Stimulated activated CD8-positive, alpha-beta memory T cell treated with anti-CD3 and anti-CD28 coated beads, Interleukin-7, amount 100 ng/mL, for 48 hours (primary cell): ENCODE measurements around the gene ATP10D.

ENCODE experiments used
- DNase-seq, 2 donors: peaks; one replicate each; pipeline ENCODE4 v3.0.0-alpha.2; 2020; ENCODE audit warnings: low read depth in 1 of 2; ENCODE audit errors: extremely low read depth in 1 of 2

Gene ATP10D

GRCh38 chr4:47572981-47573380, 87.9 kb downstream of the ATP10D start:
- DNase-seq, result no peak

DNA sequence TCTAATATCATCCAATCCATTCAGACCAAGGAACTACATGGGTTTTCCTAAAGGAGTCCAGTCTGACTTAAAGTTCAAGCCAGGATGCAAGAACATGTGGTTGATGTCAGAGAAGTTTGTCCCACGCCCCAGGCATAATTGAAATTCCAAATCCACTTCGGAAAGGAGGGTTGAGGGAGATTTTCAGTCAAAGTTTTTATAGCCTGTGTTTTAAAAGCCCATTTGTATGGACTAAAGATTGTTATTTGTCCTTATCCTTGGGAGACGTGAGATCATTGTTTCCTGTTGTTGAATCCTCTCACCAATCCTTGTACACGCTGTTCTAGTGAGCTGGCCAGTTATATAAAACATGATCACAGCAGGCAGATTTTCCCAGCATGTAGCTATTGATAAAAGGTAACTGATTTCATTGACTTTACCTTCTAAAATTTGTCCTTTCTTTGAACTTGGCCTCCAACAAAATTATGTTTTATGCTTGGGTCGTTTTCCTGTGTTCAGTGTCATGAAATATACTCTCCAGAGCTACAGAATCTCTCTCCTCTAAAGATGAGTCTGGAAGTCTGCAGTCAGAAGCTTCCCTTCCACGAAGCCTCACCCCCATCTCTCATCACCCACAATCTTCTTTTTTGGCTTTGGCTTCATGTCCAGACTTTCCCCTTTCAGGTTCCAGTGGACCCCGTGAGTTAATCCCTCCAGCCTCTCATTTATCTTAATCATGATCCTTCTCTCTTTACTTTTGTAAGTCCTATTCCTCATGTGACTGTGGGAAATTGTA, 92.9 kb downstream of the ATP10D start:
- DNase-seq, result no peak

GRCh38 chr4:47579235-47579634, 94.2 kb downstream of the ATP10D start:
- DNase-seq, result no peak

GRCh38 chr4:47590325-47590724, 105.2 kb downstream of the ATP10D start:
- no peak for DNase-seq

DNA sequence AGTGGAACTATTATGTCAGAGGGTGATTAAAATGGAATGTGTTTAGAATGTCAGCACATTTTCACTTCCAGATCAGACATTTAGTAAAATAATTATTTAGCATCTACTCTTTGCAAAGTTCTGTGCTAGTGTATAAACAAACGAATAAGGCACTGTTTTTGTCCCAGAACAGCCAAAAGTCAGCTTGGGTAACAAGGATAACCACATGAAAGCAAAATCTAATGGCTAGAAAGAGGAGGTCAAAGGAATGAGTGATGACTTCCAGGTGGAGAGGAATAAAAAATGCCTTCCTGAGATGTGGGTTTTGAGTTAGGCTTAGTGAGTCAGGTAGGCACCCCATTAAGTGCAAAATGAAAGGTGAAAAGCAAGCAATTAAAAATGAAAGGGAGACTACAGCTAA, 112.6 kb downstream of the ATP10D start:
- DNase-seq, result no peak

- no peak for DNase-seq
Observed at GRCh38 chr4:47598320-47598719, 113.2 kb downstream of the ATP10D start.

DNA sequence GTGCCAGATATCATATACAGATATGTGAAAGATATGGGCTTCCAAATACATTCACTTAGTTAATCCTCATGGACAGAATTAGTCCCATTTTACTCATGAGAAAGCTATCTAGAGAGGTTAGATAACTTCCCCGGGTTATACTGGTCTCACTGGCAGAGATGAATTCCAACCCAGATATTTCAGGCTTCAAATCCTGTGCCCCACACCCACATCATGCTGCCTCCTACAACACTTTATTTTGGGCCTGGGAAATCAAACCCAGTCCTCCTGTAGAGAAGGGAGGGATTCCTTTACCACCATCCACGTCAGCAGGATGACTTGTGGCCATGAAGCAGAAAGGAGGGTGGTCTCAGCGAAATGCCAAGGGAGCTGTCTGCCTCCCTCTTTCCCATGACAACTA, 113.8 kb downstream of the ATP10D start:
- no peak for DNase-seq

DNA sequence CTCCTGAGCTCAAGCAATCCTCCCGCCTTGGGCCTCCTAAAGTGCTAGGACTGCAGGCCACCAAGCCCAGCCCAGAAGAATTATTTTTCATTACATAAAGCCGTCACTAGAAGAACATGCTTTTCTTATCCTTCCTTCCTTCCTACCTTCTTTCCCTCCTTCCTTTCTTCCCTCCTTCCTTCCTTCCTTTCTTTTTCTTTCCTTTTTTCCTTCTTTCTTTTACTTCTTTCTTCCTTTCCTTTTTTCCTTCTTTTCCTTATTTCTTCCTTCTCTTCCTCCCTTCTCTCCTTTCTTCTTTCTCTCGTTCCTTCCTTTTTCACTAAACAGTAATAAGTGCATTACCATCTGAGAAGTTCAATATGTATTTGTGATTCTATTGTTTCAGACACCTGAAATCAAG, 121.4 kb downstream of the ATP10D start:
- DNase-seq, result no peak

- DNase-seq, result no peak
Observed at GRCh38 chr4:47612116-47613023, 127.3 kb downstream of the ATP10D start.

DNA sequence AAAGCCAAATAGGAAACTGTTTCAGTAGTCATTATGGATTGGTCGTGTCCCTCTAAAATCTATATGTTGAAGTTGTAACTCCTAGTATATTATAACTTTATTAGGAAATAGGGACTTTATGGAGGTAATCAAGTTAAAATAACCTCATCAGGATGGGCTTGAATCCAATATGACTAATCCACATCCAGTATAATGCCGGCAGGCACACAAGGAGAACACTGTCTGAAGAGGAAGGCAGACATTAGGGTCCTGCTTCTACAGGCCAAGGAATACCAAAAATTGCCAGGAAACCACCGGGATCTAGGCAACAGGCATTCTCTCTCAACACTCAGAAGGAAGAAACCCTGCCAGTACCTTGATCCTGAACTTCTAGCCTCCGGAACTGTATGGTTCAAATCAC, 130.3 kb downstream of the ATP10D start:
- DNase-seq, result no peak

- no peak for DNase-seq
Observed at GRCh38 chr4:47617607-47618006, 132.5 kb downstream of the ATP10D start.

DNA sequence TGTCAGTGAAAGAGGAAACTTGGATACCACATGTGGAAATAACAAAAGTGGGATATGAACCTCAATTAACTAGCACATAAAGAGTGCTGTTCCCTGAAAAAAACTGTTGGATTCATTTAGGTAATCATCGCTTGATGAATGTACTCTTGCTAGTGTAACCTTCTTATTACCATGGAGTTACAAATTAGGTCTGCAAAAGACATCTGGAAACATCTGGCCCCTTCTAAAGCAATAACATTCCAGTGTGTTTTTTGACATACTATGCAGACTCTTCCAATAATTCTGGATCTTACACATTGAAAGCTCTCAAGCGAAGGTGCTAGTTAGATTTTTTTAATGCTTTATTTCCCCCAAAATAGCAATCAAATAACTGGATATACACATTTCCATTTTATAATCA, 134.6 kb downstream of the ATP10D start:
- no peak for DNase-seq

DNA sequence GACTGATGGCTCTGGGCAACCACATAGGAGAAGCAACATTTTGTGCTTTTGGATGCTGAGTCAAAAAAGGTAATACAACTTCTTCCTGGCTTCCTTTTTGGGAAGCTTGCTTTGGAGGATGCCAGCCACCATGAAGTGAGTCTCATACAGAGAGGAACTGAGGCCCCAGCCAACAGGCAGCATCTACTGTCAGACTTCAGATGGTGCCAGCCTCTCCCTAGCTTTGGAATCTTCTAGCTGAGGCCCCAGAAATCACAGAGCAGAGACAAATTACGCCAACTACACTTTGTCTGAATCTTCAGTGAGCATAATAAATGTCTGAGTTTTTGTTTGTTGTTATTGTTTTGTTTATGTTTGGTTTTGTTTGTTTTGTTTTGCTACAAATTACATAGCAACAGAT, 136.1 kb downstream of the ATP10D start:
- no peak for DNase-seq

DNA sequence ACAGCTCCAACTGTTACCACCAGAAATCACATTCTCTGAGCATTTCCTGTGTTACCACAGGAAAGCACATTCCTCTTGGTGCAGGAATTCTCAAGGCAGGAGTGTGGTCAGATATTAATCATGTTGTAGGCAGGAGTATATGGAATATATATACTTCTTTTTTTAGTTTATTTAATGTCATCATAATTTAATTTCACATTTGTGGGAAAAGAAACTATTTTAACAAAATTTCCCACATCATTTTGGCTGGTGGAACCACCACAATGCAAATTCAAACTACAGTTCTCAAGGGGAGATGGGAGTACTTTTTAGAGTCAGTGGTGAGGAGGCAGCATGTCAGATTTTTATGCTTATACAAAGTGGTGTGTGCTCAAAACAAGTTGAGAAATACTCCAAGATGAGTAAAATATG, 139.0 kb downstream of the ATP10D start:
- DNase-seq, result no peak

DNA sequence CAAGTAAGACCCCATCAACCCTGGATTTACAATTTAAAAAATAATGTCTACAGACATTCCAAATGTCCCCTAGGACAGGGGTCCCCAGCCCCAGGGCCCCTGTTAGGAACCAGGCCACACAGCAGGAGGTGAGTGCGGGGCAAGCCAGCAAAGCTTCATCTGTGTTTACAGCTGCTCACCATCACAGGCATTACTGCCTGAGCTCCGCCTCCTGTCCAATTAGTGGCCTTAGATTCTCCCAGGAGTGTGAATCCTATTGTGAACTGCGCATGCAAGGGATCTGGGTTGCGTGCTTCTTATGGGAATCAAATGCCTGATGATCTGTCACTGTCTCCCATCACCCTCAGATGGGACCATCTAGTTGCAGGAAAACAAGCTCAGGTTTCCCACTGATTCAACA, 146.1 kb downstream of the ATP10D start:
- DNase-seq, result no peak

DNA sequence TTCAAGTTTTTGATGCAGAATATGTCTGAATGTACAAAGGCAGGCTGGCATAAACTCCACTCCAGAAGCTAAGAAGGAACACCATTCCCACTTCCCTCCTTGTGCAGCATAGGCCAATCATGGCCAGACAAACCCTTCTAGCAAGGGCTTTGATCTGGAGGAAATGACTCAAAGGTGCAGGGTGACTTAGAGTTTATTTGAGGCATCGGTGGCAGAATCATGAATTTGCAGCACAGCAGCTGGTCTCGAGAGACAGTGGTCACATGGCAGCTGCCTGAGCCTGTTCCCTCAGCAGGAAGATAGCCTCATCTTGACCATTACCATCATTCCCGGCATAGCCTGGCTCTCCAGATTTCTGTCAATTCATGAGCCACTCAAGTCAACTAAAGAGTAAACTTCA, 154.5 kb downstream of the ATP10D start:
- no peak for DNase-seq

- no peak for DNase-seq
Observed at GRCh38 chr4:47640911-47641310, 155.8 kb downstream of the ATP10D start.

- DNase-seq, result no peak
Observed at GRCh38 chr4:47641755-47642154, 156.7 kb downstream of the ATP10D start.

DNA sequence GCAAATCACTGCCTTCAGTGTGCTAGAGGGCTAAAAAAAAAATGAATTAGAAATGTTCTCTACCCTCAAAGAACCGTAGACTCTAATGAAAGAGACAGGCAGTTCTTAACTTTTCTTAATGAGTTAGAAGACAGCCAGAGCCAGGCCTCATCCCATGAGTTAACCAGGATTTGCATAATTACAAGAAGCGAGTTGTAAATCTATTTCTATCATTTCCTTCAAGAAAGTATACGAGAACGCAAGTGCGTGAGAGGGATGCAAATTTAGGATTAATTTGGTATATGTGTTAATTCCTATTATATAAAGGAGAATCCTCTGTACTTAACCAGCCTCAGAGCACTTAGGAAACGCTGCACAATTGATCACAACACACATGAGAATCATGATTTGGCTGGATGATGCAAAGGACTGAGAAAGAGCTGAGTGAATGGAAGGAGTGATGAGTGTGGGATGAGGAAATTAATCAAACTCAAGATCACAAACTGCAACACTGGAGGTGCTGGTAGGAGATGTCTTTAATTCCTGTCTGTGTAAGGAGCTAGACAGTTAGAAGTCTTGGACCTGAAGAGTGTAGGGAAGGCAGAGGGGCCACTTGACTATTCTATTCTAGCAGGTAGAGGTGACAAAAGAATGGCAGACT, 157.2 kb downstream of the ATP10D start:
- no peak for DNase-seq
